Measurements from ENCODE around the gene RNF166.

RNF166 gene

GRCh38 chr16:88713054-88713453 is 6.8 kb upstream of the RNF166 start:
- peaks cover 45% of the 10 kb centered on the region for H3K36me3 ChIP-seq (ENCODE audit: insufficient read depth, low read length)

GRCh38 chr16:88712362-88712979 is 6.3 kb upstream of the RNF166 start:
- Histone ChIP-seq H3K27me3 (ENCODE audit: control insufficient read depth in 1 of 2, insufficient read depth in 2 of 2, low read length in 2 of 2) (no peaks in the 10 kb centered on the region), H3K9me3 (ENCODE audit: low read length) (no peaks in the 10 kb centered on the region), H3K9ac (ENCODE audit: low read length) (no peak overlapping the region), H3K27ac (ENCODE audit: low read depth, low read length) (no peak overlapping the region), H3K36me3 (ENCODE audit: insufficient read depth, low read length) (peaks cover 39% of the 10 kb centered on the region), H3K4me1 (ENCODE audit: insufficient read depth, low read length) (peaks cover 2% of the 10 kb centered on the region), H3K4me3 (ENCODE audit: low read depth in 1 of 2, low read length in 2 of 2) (no peak overlapping the region)

More at GRCh38 chr16:88713054-88713453, 6.8 kb upstream of the RNF166 start:
- Histone ChIP-seq H3K4me1 (ENCODE audit: insufficient read depth, low read length) (no peaks in the 10 kb centered on the region), H3K27ac (ENCODE audit: low read depth, low read length) (no peak overlapping the region), H3K27me3 (ENCODE audit: control insufficient read depth in 1 of 2, insufficient read depth in 2 of 2, low read length in 2 of 2) (no peaks in the 10 kb centered on the region), H3K9me3 (ENCODE audit: low read length) (no peaks in the 10 kb centered on the region), H3K4me3 (ENCODE audit: low read depth in 1 of 2, low read length in 2 of 2) (no peak overlapping the region), H3K9ac (ENCODE audit: low read length) (no peak overlapping the region)

GRCh38 chr16:88711750-88712340 is 5.6 kb upstream of the RNF166 start:
- Histone ChIP-seq H3K27me3 (ENCODE audit: control insufficient read depth in 1 of 2, insufficient read depth in 2 of 2, low read length in 2 of 2) (no peaks in the 10 kb centered on the region), H3K9ac (ENCODE audit: low read length) (no peak overlapping the region), H3K27ac (ENCODE audit: low read depth, low read length) (no peak overlapping the region), H3K4me3 (ENCODE audit: low read depth in 1 of 2, low read length in 2 of 2) (no peak overlapping the region), H3K4me1 (ENCODE audit: insufficient read depth, low read length) (peaks cover 8% of the 10 kb centered on the region), H3K9me3 (ENCODE audit: low read length) (no peaks in the 10 kb centered on the region), H3K36me3 (ENCODE audit: insufficient read depth, low read length) (peaks cover 33% of the 10 kb centered on the region)

GRCh38 chr16:88710556-88710955 is 4.3 kb upstream of the RNF166 start:
- no peak overlapping the region for H3K9ac ChIP-seq (ENCODE audit: low read length)
- H3K27ac ChIP-seq (ENCODE audit: low read depth, low read length): no peak overlapping the region
- no peaks in the 10 kb centered on the region for H3K27me3 ChIP-seq (ENCODE audit: control insufficient read depth in 1 of 2, insufficient read depth in 2 of 2, low read length in 2 of 2)
- H3K9me3 ChIP-seq (ENCODE audit: low read length): no peaks in the 10 kb centered on the region
- H3K4me3 ChIP-seq (ENCODE audit: low read depth in 1 of 2, low read length in 2 of 2): no peak overlapping the region
- peaks cover 10% of the 10 kb centered on the region for H3K4me1 ChIP-seq (ENCODE audit: insufficient read depth, low read length)
- H3K36me3 ChIP-seq (ENCODE audit: insufficient read depth, low read length): peaks cover 20% of the 10 kb centered on the region

GRCh38 chr16:88706965-88707826 is 988 bp upstream of the RNF166 start:
- Histone ChIP-seq H3K36me3 (ENCODE audit: insufficient read depth, low read length) (no peaks in the 10 kb centered on the region), H3K9ac (ENCODE audit: low read length) (peak overlapping the region; percentile 63), H3K9me3 (ENCODE audit: low read length) (no peaks in the 10 kb centered on the region), H3K27ac (ENCODE audit: low read depth, low read length) (peak overlapping the region; percentile 88), H3K27me3 (ENCODE audit: control insufficient read depth in 1 of 2, insufficient read depth in 2 of 2, low read length in 2 of 2) (no peaks in the 10 kb centered on the region), H3K4me3 (ENCODE audit: low read depth in 1 of 2, low read length in 2 of 2) (peak overlapping the region; percentile 95 to 99), H3K4me1 (ENCODE audit: insufficient read depth, low read length) (peaks cover 20% of the 10 kb centered on the region)

- Histone ChIP-seq H3K36me3 (ENCODE audit: insufficient read depth, low read length) (no peaks in the 10 kb centered on the region), H3K9ac (ENCODE audit: low read length) (peak overlapping the region; percentile 70), H3K4me3 (ENCODE audit: low read depth in 1 of 2, low read length in 2 of 2) (peak overlapping the region; percentile 95 to 99), H3K9me3 (ENCODE audit: low read length) (no peaks in the 10 kb centered on the region), H3K27me3 (ENCODE audit: control insufficient read depth in 1 of 2, insufficient read depth in 2 of 2, low read length in 2 of 2) (no peaks in the 10 kb centered on the region), H3K4me1 (ENCODE audit: insufficient read depth, low read length) (peaks cover 20% of the 10 kb centered on the region), H3K27ac (ENCODE audit: low read depth, low read length) (peak overlapping the region; percentile 36)
Observed at GRCh38 chr16:88705801-88706228, 393 bp downstream of the RNF166 start.

GRCh38 chr16:88705076-88705684 is 1.0 kb downstream of the RNF166 start:
- Histone ChIP-seq H3K36me3 (ENCODE audit: insufficient read depth, low read length) (no peaks in the 10 kb centered on the region), H3K4me1 (ENCODE audit: insufficient read depth, low read length) (peaks cover 20% of the 10 kb centered on the region), H3K4me3 (ENCODE audit: low read depth in 1 of 2, low read length in 2 of 2) (peak overlapping the region; percentile 95 to 99), H3K9ac (ENCODE audit: low read length) (peak overlapping the region; percentile 70), H3K27ac (ENCODE audit: low read depth, low read length) (peak overlapping the region; percentile 5), H3K9me3 (ENCODE audit: low read length) (no peaks in the 10 kb centered on the region), H3K27me3 (ENCODE audit: control insufficient read depth in 1 of 2, insufficient read depth in 2 of 2, low read length in 2 of 2) (no peaks in the 10 kb centered on the region)

GRCh38 chr16:88703486-88704309 is 2.5 kb downstream of the RNF166 start:
- Histone ChIP-seq H3K4me1 (ENCODE audit: insufficient read depth, low read length) (peaks cover 20% of the 10 kb centered on the region), H3K9ac (ENCODE audit: low read length) (no peak overlapping the region), H3K4me3 (ENCODE audit: low read depth in 1 of 2, low read length in 2 of 2) (peak overlapping the region in 1 of 2 donors; percentile 2), H3K27ac (ENCODE audit: low read depth, low read length) (no peak overlapping the region), H3K27me3 (ENCODE audit: control insufficient read depth in 1 of 2, insufficient read depth in 2 of 2, low read length in 2 of 2) (no peaks in the 10 kb centered on the region), H3K9me3 (ENCODE audit: low read length) (no peaks in the 10 kb centered on the region), H3K36me3 (ENCODE audit: insufficient read depth, low read length) (peaks cover 6% of the 10 kb centered on the region)

- H3K36me3 ChIP-seq (ENCODE audit: insufficient read depth, low read length): peaks cover 15% of the 10 kb centered on the region
- H3K4me1 ChIP-seq (ENCODE audit: insufficient read depth, low read length): peaks cover 20% of the 10 kb centered on the region
- no peak overlapping the region for H3K9ac ChIP-seq (ENCODE audit: low read length)
- H3K27me3 ChIP-seq (ENCODE audit: control insufficient read depth in 1 of 2, insufficient read depth in 2 of 2, low read length in 2 of 2): no peaks in the 10 kb centered on the region
- H3K27ac ChIP-seq (ENCODE audit: low read depth, low read length): no peak overlapping the region
- no peak overlapping the region for H3K4me3 ChIP-seq (ENCODE audit: low read depth in 1 of 2, low read length in 2 of 2)
- no peaks in the 10 kb centered on the region for H3K9me3 ChIP-seq (ENCODE audit: low read length)
Observed at GRCh38 chr16:88702371-88703210, 3.6 kb downstream of the RNF166 start.

All from muscle layer of colon (tissue), 2 donors.